Measurements from ENCODE around the gene PTPN6. TPM values are rescaled to one million over a fixed set of nuclear protein-coding genes. Genes with fewer than 3 reads are reported as not detected.

The PTPN6 gene
- polyA plus RNA-seq, 1 donor from 2014 or later: not detected

DNA sequence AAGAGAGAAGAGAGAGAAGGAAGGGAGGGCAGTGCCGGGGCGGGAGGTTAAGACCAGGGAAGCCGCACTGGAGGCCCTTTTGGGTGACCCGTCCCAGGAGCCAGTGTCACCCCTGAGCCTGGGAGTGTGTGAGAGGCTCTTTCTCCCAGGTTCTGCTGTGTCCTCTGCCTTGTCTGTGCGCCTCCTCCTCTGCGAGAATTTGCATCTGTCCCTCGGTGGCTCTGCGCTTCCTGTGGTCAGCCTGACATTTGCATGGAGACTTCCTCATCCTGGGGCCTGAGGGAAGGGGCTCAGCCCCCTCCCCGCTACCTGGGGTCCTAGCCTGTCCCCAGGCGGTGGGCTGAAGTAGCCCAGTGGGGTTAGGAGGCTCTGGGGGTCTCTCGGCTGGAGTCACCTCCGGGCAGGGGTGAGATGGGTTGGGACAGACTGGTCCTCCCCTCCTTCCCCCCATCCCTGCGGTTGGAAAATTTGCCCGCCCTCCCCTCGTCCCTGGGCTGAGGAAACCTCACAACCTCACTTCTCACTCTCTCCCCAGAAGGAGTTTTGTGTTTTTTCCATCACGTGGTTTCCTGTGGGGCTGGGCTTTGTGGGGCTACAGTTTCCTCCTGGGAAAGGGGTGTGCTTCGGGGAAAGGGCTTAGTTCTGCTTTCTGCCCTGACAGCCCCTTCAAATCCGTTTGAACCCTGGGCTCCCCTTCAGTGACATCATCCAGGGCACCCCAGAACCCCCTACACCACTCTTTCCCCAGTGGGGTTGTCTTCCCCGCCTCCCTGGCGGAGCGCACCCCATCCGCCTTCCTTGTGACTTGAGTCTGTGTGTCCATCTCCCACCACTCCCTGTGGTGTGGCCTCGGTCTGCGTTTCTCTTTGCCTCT is 2.5 kb downstream of the PTPN6 start:
- H3K9ac ChIP-seq (ENCODE audit: low read length): no peak overlapping the region
- TF ChIP-seq MXI1 (conservative IDR thresholded peaks at IDR 0.05; ENCODE audit: poor library complexity, severe bottlenecking): no peak
- TF ChIP-seq, protein P1, sequence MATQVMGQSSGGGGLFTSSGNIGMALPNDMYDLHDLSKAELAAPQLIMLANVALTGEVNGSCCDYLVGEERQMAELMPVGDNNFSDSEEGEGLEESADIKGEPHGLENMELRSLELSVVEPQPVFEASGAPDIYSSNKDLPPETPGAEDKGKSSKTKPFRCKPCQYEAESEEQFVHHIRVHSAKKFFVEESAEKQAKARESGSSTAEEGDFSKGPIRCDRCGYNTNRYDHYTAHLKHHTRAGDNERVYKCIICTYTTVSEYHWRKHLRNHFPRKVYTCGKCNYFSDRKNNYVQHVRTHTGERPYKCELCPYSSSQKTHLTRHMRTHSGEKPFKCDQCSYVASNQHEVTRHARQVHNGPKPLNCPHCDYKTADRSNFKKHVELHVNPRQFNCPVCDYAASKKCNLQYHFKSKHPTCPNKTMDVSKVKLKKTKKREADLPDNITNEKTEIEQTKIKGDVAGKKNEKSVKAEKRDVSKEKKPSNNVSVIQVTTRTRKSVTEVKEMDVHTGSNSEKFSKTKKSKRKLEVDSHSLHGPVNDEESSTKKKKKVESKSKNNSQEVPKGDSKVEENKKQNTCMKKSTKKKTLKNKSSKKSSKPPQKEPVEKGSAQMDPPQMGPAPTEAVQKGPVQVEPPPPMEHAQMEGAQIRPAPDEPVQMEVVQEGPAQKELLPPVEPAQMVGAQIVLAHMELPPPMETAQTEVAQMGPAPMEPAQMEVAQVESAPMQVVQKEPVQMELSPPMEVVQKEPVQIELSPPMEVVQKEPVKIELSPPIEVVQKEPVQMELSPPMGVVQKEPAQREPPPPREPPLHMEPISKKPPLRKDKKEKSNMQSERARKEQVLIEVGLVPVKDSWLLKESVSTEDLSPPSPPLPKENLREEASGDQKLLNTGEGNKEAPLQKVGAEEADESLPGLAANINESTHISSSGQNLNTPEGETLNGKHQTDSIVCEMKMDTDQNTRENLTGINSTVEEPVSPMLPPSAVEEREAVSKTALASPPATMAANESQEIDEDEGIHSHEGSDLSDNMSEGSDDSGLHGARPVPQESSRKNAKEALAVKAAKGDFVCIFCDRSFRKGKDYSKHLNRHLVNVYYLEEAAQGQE (IDR thresholded peaks at IDR 0.05; ENCODE audit: borderline replicate concordance): no peak
- no peak for TF ChIP-seq RAD21 (conservative IDR thresholded peaks at IDR 0.05)
- TF ChIP-seq TAF1 (IDR thresholded peaks at IDR 0.05; ENCODE audit: low read depth): no peak
- TF ChIP-seq POLR2AphosphoS5 (IDR thresholded peaks at IDR 0.05): no peak
- no peak for TF ChIP-seq EP300 (conservative IDR thresholded peaks at IDR 0.05; ENCODE audit: poor library complexity, severe bottlenecking)
- no peak for TF ChIP-seq SMC3 (conservative IDR thresholded peaks at IDR 0.05; ENCODE audit: poor library complexity)
- TF ChIP-seq EZH2 (IDR thresholded peaks at IDR 0.05; ENCODE audit: borderline replicate concordance, insufficient read depth, low read length, poor library complexity, severe bottlenecking): no peak
- TF ChIP-seq, protein P2, sequence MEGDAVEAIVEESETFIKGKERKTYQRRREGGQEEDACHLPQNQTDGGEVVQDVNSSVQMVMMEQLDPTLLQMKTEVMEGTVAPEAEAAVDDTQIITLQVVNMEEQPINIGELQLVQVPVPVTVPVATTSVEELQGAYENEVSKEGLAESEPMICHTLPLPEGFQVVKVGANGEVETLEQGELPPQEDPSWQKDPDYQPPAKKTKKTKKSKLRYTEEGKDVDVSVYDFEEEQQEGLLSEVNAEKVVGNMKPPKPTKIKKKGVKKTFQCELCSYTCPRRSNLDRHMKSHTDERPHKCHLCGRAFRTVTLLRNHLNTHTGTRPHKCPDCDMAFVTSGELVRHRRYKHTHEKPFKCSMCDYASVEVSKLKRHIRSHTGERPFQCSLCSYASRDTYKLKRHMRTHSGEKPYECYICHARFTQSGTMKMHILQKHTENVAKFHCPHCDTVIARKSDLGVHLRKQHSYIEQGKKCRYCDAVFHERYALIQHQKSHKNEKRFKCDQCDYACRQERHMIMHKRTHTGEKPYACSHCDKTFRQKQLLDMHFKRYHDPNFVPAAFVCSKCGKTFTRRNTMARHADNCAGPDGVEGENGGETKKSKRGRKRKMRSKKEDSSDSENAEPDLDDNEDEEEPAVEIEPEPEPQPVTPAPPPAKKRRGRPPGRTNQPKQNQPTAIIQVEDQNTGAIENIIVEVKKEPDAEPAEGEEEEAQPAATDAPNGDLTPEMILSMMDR (IDR thresholded peaks at IDR 0.05; ENCODE audit: poor library complexity, severe bottlenecking): no peak
- no peaks in the 10 kb centered on the region for H4K20me1 ChIP-seq (ENCODE audit: insufficient read depth)
- H3K4me2 ChIP-seq (ENCODE audit: low read length): no peak overlapping the region
- no peak overlapping the region for H3K4me3 ChIP-seq (ENCODE audit: low read length)
- H2AFZ ChIP-seq (ENCODE audit: low read depth, low read length): no peak overlapping the region
- H3K9me3 ChIP-seq (ENCODE audit: low read length): no peaks in the 10 kb centered on the region
- no peaks in the 10 kb centered on the region for H3K79me2 ChIP-seq (replicated peaks; ENCODE audit: insufficient read depth, low read length)
- H3K27me3 ChIP-seq (ENCODE audit: insufficient read depth, low read depth, low read length): no peaks in the 10 kb centered on the region
- H3K27ac ChIP-seq (ENCODE audit: low read length): no peak overlapping the region
- no peaks in the 10 kb centered on the region for H3K36me3 ChIP-seq (ENCODE audit: insufficient read depth, low read length)
- no peaks in the 10 kb centered on the region for H3F3A ChIP-seq (ENCODE audit: insufficient read depth, low read length, poor library complexity, severe bottlenecking)
- H3K9me2 ChIP-seq (ENCODE audit: insufficient read depth, low read length): no peaks in the 10 kb centered on the region

DNA sequence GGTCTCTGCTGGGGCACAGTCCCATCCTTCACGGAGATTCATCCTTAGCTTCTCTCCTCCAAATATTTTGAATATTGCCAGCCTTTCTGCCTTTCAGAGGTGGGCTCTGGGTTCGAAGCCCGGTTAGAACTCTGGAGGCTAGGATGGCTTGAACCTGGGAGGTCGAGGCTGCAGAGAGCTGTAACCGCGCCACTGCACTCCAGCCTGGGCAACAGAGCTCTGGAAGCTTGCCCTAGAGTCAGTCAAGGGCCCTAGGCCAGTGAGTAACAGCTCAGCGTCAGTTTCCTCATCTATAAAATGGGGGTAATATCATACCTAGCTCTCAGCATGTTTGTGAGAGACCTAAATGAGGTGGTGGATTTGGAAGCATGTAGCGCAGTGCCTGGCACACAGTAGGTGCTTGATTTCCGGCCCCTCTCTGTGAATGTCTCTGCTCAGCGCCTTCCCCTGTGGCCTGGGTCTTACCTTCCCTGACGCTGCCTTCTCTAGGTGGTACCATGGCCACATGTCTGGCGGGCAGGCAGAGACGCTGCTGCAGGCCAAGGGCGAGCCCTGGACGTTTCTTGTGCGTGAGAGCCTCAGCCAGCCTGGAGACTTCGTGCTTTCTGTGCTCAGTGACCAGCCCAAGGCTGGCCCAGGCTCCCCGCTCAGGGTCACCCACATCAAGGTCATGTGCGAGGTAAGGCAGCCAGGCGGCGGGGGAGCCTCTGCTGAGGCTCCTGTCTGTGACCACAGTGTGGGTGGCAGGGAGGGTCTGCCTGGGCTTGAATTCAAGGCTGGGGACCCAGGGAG is 3.4 kb downstream of the PTPN6 start:
- no peaks in the 10 kb centered on the region for H3K36me3 ChIP-seq (ENCODE audit: insufficient read depth, low read length)
- H3K9me2 ChIP-seq (ENCODE audit: insufficient read depth, low read length): no peaks in the 10 kb centered on the region
- TF ChIP-seq POLR2AphosphoS5 (IDR thresholded peaks at IDR 0.05) (no peak), EP300 (conservative IDR thresholded peaks at IDR 0.05; ENCODE audit: poor library complexity, severe bottlenecking) (no peak), TAF1 (IDR thresholded peaks at IDR 0.05; ENCODE audit: low read depth) (no peak), RAD21 (conservative IDR thresholded peaks at IDR 0.05) (no peak), SMC3 (conservative IDR thresholded peaks at IDR 0.05; ENCODE audit: poor library complexity) (no peak), MXI1 (conservative IDR thresholded peaks at IDR 0.05; ENCODE audit: poor library complexity, severe bottlenecking) (no peak), EZH2 (IDR thresholded peaks at IDR 0.05; ENCODE audit: borderline replicate concordance, insufficient read depth, low read length, poor library complexity, severe bottlenecking) (no peak)
- TF ChIP-seq, protein P2 (IDR thresholded peaks at IDR 0.05; ENCODE audit: poor library complexity, severe bottlenecking): no peak
- TF ChIP-seq, protein P1 (IDR thresholded peaks at IDR 0.05; ENCODE audit: borderline replicate concordance): no peak
- no peaks in the 10 kb centered on the region for H3F3A ChIP-seq (ENCODE audit: insufficient read depth, low read length, poor library complexity, severe bottlenecking)
- H2AFZ ChIP-seq (ENCODE audit: low read depth, low read length): no peak overlapping the region
- H3K27me3 ChIP-seq (ENCODE audit: insufficient read depth, low read depth, low read length): no peaks in the 10 kb centered on the region
- H3K4me3 ChIP-seq (ENCODE audit: low read length): no peak overlapping the region
- H3K79me2 ChIP-seq (replicated peaks; ENCODE audit: insufficient read depth, low read length): no peaks in the 10 kb centered on the region
- H3K9ac ChIP-seq (ENCODE audit: low read length): no peak overlapping the region
- H3K27ac ChIP-seq (ENCODE audit: low read length): no peak overlapping the region
- no peak overlapping the region for H3K4me2 ChIP-seq (ENCODE audit: low read length)
- no peaks in the 10 kb centered on the region for H4K20me1 ChIP-seq (ENCODE audit: insufficient read depth)
- H3K9me3 ChIP-seq (ENCODE audit: low read length): no peaks in the 10 kb centered on the region
